Measurements from ENCODE around the gene CYP2F1.

DNA sequence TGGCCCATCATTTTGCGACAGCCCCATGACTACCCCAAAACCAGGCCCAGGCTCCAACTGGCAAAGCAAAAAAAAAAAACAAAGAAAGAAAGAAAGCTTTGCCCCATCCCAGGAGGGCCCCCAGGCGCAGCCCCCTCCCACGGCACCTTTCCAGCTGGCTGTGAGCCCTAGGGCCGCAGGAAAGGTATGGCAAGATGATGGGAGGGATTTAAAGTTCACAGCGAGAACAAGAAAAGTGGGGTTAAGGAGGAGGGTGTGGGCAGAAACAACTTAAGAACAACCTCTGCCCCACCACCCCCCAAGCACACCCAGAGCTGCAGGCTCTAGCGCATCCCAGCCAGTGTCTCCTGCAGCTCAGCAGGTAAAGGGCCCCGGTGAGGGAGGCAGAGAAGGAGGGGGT lies at the start of gene CYP2F1:
- no peak for TF ChIP-seq OSR1 (CRISPR knock-in tag; IDR thresholded peaks at IDR 0.05)
- TF ChIP-seq TOX (CRISPR knock-in tag; IDR thresholded peaks at IDR 0.05; ENCODE audit: borderline replicate concordance) = no peak

All from SK-N-SH treated with all-trans-retinoic acid at 6 μM for 48 hours (cell line).